CD14-positive monocyte (primary cell): Measurements from ENCODE around the gene SLC36A1. TPM values are rescaled to one million over a fixed set of nuclear protein-coding genes. Genes with fewer than 3 reads are reported as not detected.

Experiments
- DNase-seq, 3 donors: peaks; one replicate each; pipeline ENCODE4 v3.0.0-alpha.2; 2011 to 2022
- H2AFZ ChIP-seq: 2 replicates; pipeline ENCODE4 v1.6.0; 2012; ENCODE audit warnings: mild to moderate bottlenecking, low read depth, low read length, inconsistent platforms; ENCODE audit not compliant: insufficient read depth, poor library complexity, severe bottlenecking
- H3K27ac ChIP-seq, 2 donors: 1 replicate in 1 of 2; 2 replicates in 1 of 2; pipeline ENCODE4 v1.5.1; 2012 to 2013; ENCODE audit warnings: low read length in 2 of 2, control low read depth in 1 of 2, inconsistent platforms in 1 of 2, low read depth in 1 of 2, mild to moderate bottlenecking in 1 of 2
- H3K27me3 ChIP-seq, 2 donors: one replicate each; pipeline versions ENCODE4 v1.6.0 to v1.6.1; 2011 to 2013; ENCODE audit warnings: low read length in 2 of 2; ENCODE audit not compliant: control insufficient read depth in 2 of 2, insufficient read depth in 2 of 2
- H3K36me3 ChIP-seq, 2 donors: replicated peaks in 1 of 2; 1 replicate in 1 of 2; 2 replicates in 1 of 2; pipeline versions ENCODE4 v1.5.1 to v1.6.1; 2012 to 2013; ENCODE audit warnings: low read length in 2 of 2, control low read depth in 1 of 2, inconsistent platforms in 1 of 2, mild to moderate bottlenecking in 1 of 2; ENCODE audit not compliant: insufficient read depth in 2 of 2, control insufficient read depth in 1 of 2
- H3K4me1 ChIP-seq, 2 donors: 1 replicate in 1 of 2; 2 replicates in 1 of 2; pipeline versions ENCODE4 v1.5.1 to v1.6.1; 2012 to 2013; ENCODE audit warnings: low read length in 2 of 2, control low read depth in 1 of 2, inconsistent platforms in 1 of 2, mild to moderate bottlenecking in 1 of 2, moderate library complexity in 1 of 2; ENCODE audit not compliant: insufficient read depth in 2 of 2, control insufficient read depth in 1 of 2
- H3K4me2 ChIP-seq: replicated peaks from 2 replicates; pipeline ENCODE3; 2012; ENCODE audit warnings: low read length, moderate library complexity, mild to moderate bottlenecking; ENCODE audit not compliant: poor library complexity, severe bottlenecking; ENCODE audit errors: extremely low read depth
- H3K4me3 ChIP-seq, 3 experiments: fragments of 200-600 bp in 1 of 3; sonication (generic) in 1 of 3; replicated peaks in 1 of 3; 1 replicate in 2 of 3; 2 replicates in 1 of 3; pipeline ENCODE4 v1.5.1; 2011 to 2013; ENCODE audit warnings: low read length in 3 of 3, mild to moderate bottlenecking in 3 of 3, control low read depth in 2 of 3, low read depth in 2 of 3, inconsistent platforms in 1 of 3, moderate library complexity in 1 of 3
- H3K79me2 ChIP-seq: 2 replicates; pipeline ENCODE4 v1.6.0; 2012; ENCODE audit warnings: mild to moderate bottlenecking, control low read depth, inconsistent platforms, low read length, moderate library complexity; ENCODE audit not compliant: insufficient read depth
- H3K9ac ChIP-seq: 2 replicates; pipeline ENCODE4 v1.6.0; 2017; ENCODE audit warnings: low read length, mild to moderate bottlenecking; ENCODE audit not compliant: insufficient read depth, poor library complexity, severe bottlenecking
- H3K9me3 ChIP-seq, 2 donors: replicated peaks in 1 of 2; 1 replicate in 1 of 2; 2 replicates in 1 of 2; pipeline versions ENCODE4 v1.5.1 to v1.6.1; 2012 to 2013; ENCODE audit warnings: low read length in 2 of 2, control low read depth in 1 of 2; ENCODE audit not compliant: control insufficient read depth in 1 of 2, insufficient read depth in 1 of 2
- H4K20me1 ChIP-seq: 2 replicates; pipeline ENCODE4 v1.6.0; 2012; ENCODE audit warnings: mild to moderate bottlenecking, low read length, control low read depth, moderate library complexity; ENCODE audit not compliant: insufficient read depth
- H3K27ac Mint-ChIP-seq, 7 donors: one replicate each; pipeline ENCODE4 v1.8.0; 2020; ENCODE audit warnings: mild to moderate bottlenecking in 7 of 7, mixed read lengths in 7 of 7, moderate library complexity in 6 of 7, inconsistent platforms in 2 of 7
- H3K27me3 Mint-ChIP-seq, 3 donors: one replicate each; pipeline ENCODE4 v1.8.0; 2021 to 2022; ENCODE audit warnings: low read depth in 3 of 3, mild to moderate bottlenecking in 3 of 3, mixed read lengths in 3 of 3, moderate library complexity in 3 of 3, inconsistent platforms in 1 of 3
- H3K36me3 Mint-ChIP-seq, 2 donors: one replicate each; pipeline ENCODE4 v1.8.0; 2020; ENCODE audit warnings: mixed read lengths in 2 of 2, inconsistent platforms in 1 of 2, mild to moderate bottlenecking in 1 of 2
- H3K4me1 Mint-ChIP-seq: one replicate; pipeline ENCODE4 v1.8.0; 2020; ENCODE audit warnings: mild to moderate bottlenecking, mixed read lengths
- H3K4me3 Mint-ChIP-seq, 2 donors: one replicate each; pipeline ENCODE4 v1.8.0; 2020; ENCODE audit warnings: mild to moderate bottlenecking in 2 of 2, mixed read lengths in 2 of 2, moderate library complexity in 1 of 2
- H3K9me3 Mint-ChIP-seq, 7 donors: one replicate each; pipeline ENCODE4 v1.8.0; 2020 to 2022; ENCODE audit warnings: mixed read lengths in 7 of 7, mild to moderate bottlenecking in 6 of 7, moderate library complexity in 6 of 7, inconsistent platforms in 2 of 7
- CTCF ChIP-seq: fragments of 200-600 bp; IDR thresholded peaks from one replicate; pipeline ENCODE4 v1.8.0; 2022; ENCODE audit warnings: antibody characterized with exemption, mild to moderate bottlenecking
- WGBS: methylation state at CpG from one replicate; pipeline ENCODE4 v1.1.5; 2013; ENCODE audit warnings: missing lambda C conversion rate; ENCODE audit not compliant: insufficient coverage; 5-methylcytosine and 5-hydroxymethylcytosine counted together
- intact Hi-C, 2 donors: fragments of 100-400 bp; cut with micrococcal nuclease; formaldehyde crosslinking; loops; one replicate each; pipeline versions ENCODE4 v1.15.0 to v1.15.1; 2023
- polyA plus RNA-seq, 3 donors: library from polyadenylated mRNA; depleted of rRNA in 1 of 3; unstranded in 2 of 3; stranded (reverse) in 1 of 3; fragments of 300-500 nt in 2 of 3; fragments of >200 nt in 1 of 3; fragmentation: Illumina TruSeq in 2 of 3; gene quantifications; 1 replicate in 2 of 3; 2 replicates in 1 of 3; pipeline ENCODE4 v1.2.3, GENCODE V29; 2012 to 2021

SLC36A1 gene
- polyA plus RNA-seq, 3 donors: 5.3 to 29.4 (median 6.8) TPM

GRCh38 chr5:151480384-151481293 is 33.2 kb downstream of the SLC36A1 start:
- Histone ChIP-seq H3K27me3 (no peaks in the 10 kb centered on the region), H3K4me3 (no peak overlapping the region), H3K36me3 (peaks cover 73 to 86% of the 10 kb centered on the region in 2 donors), H3K4me1 (peaks cover 29 to 31% of the 10 kb centered on the region in 2 donors), H2AFZ (no peak overlapping the region), H3K9me3 (no peaks in the 10 kb centered on the region), H3K79me2 (peaks cover 28% of the 10 kb centered on the region), H3K9ac (no peak overlapping the region), H3K4me2 (no peak overlapping the region), H3K27ac (peak overlapping the region in 1 of 2 donors; percentile 82), H4K20me1 (peaks cover 11% of the 10 kb centered on the region)
- Mint-ChIP-seq H3K9me3 (peaks cover 0 to 3% (median 0%) of the 10 kb centered on the region in 7 donors), H3K4me3 (no peak overlapping the region), H3K27me3 (no peaks in the 10 kb centered on the region), H3K4me1 (peaks cover 39% of the 10 kb centered on the region), H3K27ac (peak overlapping the region in 6 of 7 donors; percentile 16 to 77 (median 38)), H3K36me3 (peaks cover 77 to 82% of the 10 kb centered on the region in 2 donors)
- TF ChIP-seq CTCF: no peak
- WGBS: 47% methylated on average over 2 of the region's 7 CpGs
- intact Hi-C loops: no loop called here
- DNase-seq: no peak

- Mint-ChIP-seq H3K36me3 (peaks cover 79 to 82% of the 10 kb centered on the region in 2 donors), H3K27ac (peak overlapping the region; percentile 82 to 95 (median 93)), H3K4me3 (peak overlapping the region in 1 of 2 donors; percentile 57), H3K4me1 (peaks cover 34% of the 10 kb centered on the region), H3K9me3 (no peaks in the 10 kb centered on the region), H3K27me3 (no peaks in the 10 kb centered on the region)
- peaks cover 14% of the 10 kb centered on the region for H4K20me1 ChIP-seq
- WGBS: 0% methylated on average over 1 of the region's 3 CpGs
- TF ChIP-seq CTCF: no peak
- H3K79me2 ChIP-seq: peaks cover 31% of the 10 kb centered on the region
- peaks cover 25 to 26% of the 10 kb centered on the region in 2 donors for H3K4me1 ChIP-seq
- peak overlapping the region; percentile 20 for H3K9ac ChIP-seq
- no peaks in the 10 kb centered on the region for H3K9me3 ChIP-seq
- H3K27me3 ChIP-seq: no peaks in the 10 kb centered on the region
- H3K27ac ChIP-seq: peak overlapping the region; percentile 58 to 82
- DNase-seq: peak; percentile 81 to 87 (median 82)
- H3K4me3 ChIP-seq: peak overlapping the region in 1 of 3 experiments; percentile 45
- intact Hi-C loops: no loop called here
- H3K36me3 ChIP-seq: peaks cover 74 to 86% of the 10 kb centered on the region in 2 donors
- H3K4me2 ChIP-seq: peak overlapping the region; percentile 52
- H2AFZ ChIP-seq: peak overlapping the region; percentile 44
These were observed 35.8 kb downstream of the SLC36A1 start for GRCh38 chr5:151483176-151483575.
